Thymus (tissue), 11 donors: Measurements from ENCODE around the gene SLAIN2. TPM values are rescaled to one million over a fixed set of nuclear protein-coding genes. Genes with fewer than 3 reads are reported as not detected.

Experiments used
- DNase-seq, 9 donors: peaks; one replicate each; pipeline ENCODE4 v3.0.0-alpha.2; 2013; ENCODE audit warnings: low spot score in 9 of 9, low read depth in 6 of 9, missing footprints in 1 of 9
- H3K27ac ChIP-seq, 2 donors: one replicate each; pipeline ENCODE4 v1.5.1; 2013; ENCODE audit warnings: control low read depth in 1 of 2, low read depth in 1 of 2, low read length in 1 of 2, mild to moderate bottlenecking in 1 of 2, moderate library complexity in 1 of 2
- H3K27me3 ChIP-seq, 2 donors: one replicate each; pipeline ENCODE4 v1.5.1; 2013; ENCODE audit warnings: low read length in 1 of 2; ENCODE audit not compliant: control insufficient read depth in 2 of 2, insufficient read depth in 1 of 2
- H3K36me3 ChIP-seq, 2 donors: one replicate each; pipeline ENCODE4 v1.5.1; 2013; ENCODE audit warnings: low read length in 1 of 2, mild to moderate bottlenecking in 1 of 2, moderate library complexity in 1 of 2; ENCODE audit not compliant: control insufficient read depth in 2 of 2, insufficient read depth in 2 of 2
- H3K4me1 ChIP-seq, 2 donors: one replicate each; pipeline ENCODE4 v1.5.1; 2013; ENCODE audit warnings: low read length in 2 of 2; ENCODE audit not compliant: control insufficient read depth in 2 of 2, insufficient read depth in 2 of 2
- H3K4me3 ChIP-seq, 2 donors: one replicate each; pipeline ENCODE4 v1.5.1; 2013; ENCODE audit warnings: low read length in 2 of 2, control low read depth in 1 of 2, mild to moderate bottlenecking in 1 of 2
- H3K9me3 ChIP-seq, 2 donors: one replicate each; pipeline ENCODE4 v1.5.1; 2013; ENCODE audit warnings: low read length in 1 of 2, mild to moderate bottlenecking in 1 of 2; ENCODE audit not compliant: control insufficient read depth in 2 of 2, insufficient read depth in 1 of 2
- WGBS: extraction: QIAGEN DNeasy Blood & Tissue Kit; methylation state at CpG from one replicate; pipeline ENCODE4 v1.1.7; 2013; 5-methylcytosine and 5-hydroxymethylcytosine counted together
- polyA plus RNA-seq: library from polyadenylated mRNA; stranded (reverse); fragments of 200-250 nt; gene quantifications from one replicate; pipeline ENCODE4 v1.2.3, GENCODE V29; 2013
- total RNA-seq: library from RNA; stranded (reverse); fragments of 120-200 nt; gene quantifications from one replicate; pipeline ENCODE4 v1.2.4, GENCODE V29; 2013
- donor health status: healthy.

SLAIN2 gene
- total and polyA plus RNA-seq, 2 donors: 21.2 to 22.1 TPM

- Histone ChIP-seq H3K4me1 (no peaks in the 10 kb centered on the region), H3K4me3 (no peak overlapping the region), H3K27me3 (no peaks in the 10 kb centered on the region), H3K9me3 (no peaks in the 10 kb centered on the region), H3K27ac (no peak overlapping the region), H3K36me3 (no peaks in the 10 kb centered on the region)
- DNase-seq: no peak
- WGBS: 95% methylated on average over 2 of the region's 2 CpGs
These were observed 113.3 kb downstream of the SLAIN2 start for GRCh38 chr4:48454591-48454990.

GRCh38 chr4:48461000-48461399 is 119.7 kb downstream of the SLAIN2 start:
- H3K36me3 ChIP-seq: no peaks in the 10 kb centered on the region
- H3K27me3 ChIP-seq: no peaks in the 10 kb centered on the region
- no peaks in the 10 kb centered on the region for H3K9me3 ChIP-seq
- H3K4me3 ChIP-seq: no peak overlapping the region
- no peaks in the 10 kb centered on the region for H3K4me1 ChIP-seq
- DNase-seq: no peak
- no peak overlapping the region for H3K27ac ChIP-seq

- no peaks in the 10 kb centered on the region for H3K9me3 ChIP-seq
- H3K27ac ChIP-seq: no peak overlapping the region
- H3K4me1 ChIP-seq: no peaks in the 10 kb centered on the region
- no peaks in the 10 kb centered on the region for H3K36me3 ChIP-seq
- WGBS: 94% methylated on average over 5 of the region's 5 CpGs
- no peak overlapping the region for H3K4me3 ChIP-seq
- DNase-seq: no peak
- H3K27me3 ChIP-seq: no peaks in the 10 kb centered on the region
These were observed 121.0 kb downstream of the SLAIN2 start for GRCh38 chr4:48462363-48462762.

- Histone ChIP-seq H3K4me1 (no peaks in the 10 kb centered on the region), H3K4me3 (no peak overlapping the region), H3K27me3 (no peaks in the 10 kb centered on the region), H3K27ac (no peak overlapping the region), H3K9me3 (no peaks in the 10 kb centered on the region), H3K36me3 (no peaks in the 10 kb centered on the region)
- 97% methylated on average over 2 of the region's 2 CpGs for WGBS
- DNase-seq: no peak
These were observed 126.1 kb downstream of the SLAIN2 start for GRCh38 chr4:48467442-48467841.

GRCh38 chr4:48467891-48468290 is 126.6 kb downstream of the SLAIN2 start:
- H3K9me3 ChIP-seq: no peaks in the 10 kb centered on the region

GRCh38 chr4:48470137-48470536 is 128.8 kb downstream of the SLAIN2 start:
- Histone ChIP-seq H3K9me3 (no peaks in the 10 kb centered on the region), H3K27me3 (no peaks in the 10 kb centered on the region), H3K4me3 (no peak overlapping the region), H3K27ac (no peak overlapping the region), H3K36me3 (no peaks in the 10 kb centered on the region), H3K4me1 (no peaks in the 10 kb centered on the region)
- WGBS: 100% methylated on average over 1 of the region's 1 CpG
- no peak for DNase-seq

More at GRCh38 chr4:48467891-48468290, 126.6 kb downstream of the SLAIN2 start:
- Histone ChIP-seq H3K36me3 (no peaks in the 10 kb centered on the region), H3K27ac (no peak overlapping the region), H3K27me3 (no peaks in the 10 kb centered on the region), H3K4me1 (no peaks in the 10 kb centered on the region), H3K4me3 (no peak overlapping the region)
- WGBS: 60% methylated on average over 5 of the region's 5 CpGs
- no peak for DNase-seq

GRCh38 chr4:48470570-48470969 is 129.2 kb downstream of the SLAIN2 start:
- no peaks in the 10 kb centered on the region for H3K27me3 ChIP-seq
- no peaks in the 10 kb centered on the region for H3K36me3 ChIP-seq
- 70% methylated on average over 2 of the region's 2 CpGs for WGBS
- no peak overlapping the region for H3K4me3 ChIP-seq
- no peak overlapping the region for H3K27ac ChIP-seq
- DNase-seq: no peak
- no peaks in the 10 kb centered on the region for H3K9me3 ChIP-seq
- H3K4me1 ChIP-seq: no peaks in the 10 kb centered on the region

GRCh38 chr4:48472794-48473193 is 131.5 kb downstream of the SLAIN2 start:
- H3K27ac ChIP-seq: no peak overlapping the region
- H3K27me3 ChIP-seq: no peaks in the 10 kb centered on the region
- 91% methylated on average over 1 of the region's 1 CpG for WGBS
- DNase-seq: no peak
- H3K4me1 ChIP-seq: no peaks in the 10 kb centered on the region
- no peaks in the 10 kb centered on the region for H3K36me3 ChIP-seq
- no peak overlapping the region for H3K4me3 ChIP-seq
- no peaks in the 10 kb centered on the region for H3K9me3 ChIP-seq

GRCh38 chr4:48475770-48476169 is 134.4 kb downstream of the SLAIN2 start:
- WGBS: 98% methylated on average over 6 of the region's 6 CpGs

More at GRCh38 chr4:48475770-48476169, 134.4 kb downstream of the SLAIN2 start:
- Histone ChIP-seq H3K27me3 (peaks cover 0 to 8% of the 10 kb centered on the region in 2 donors), H3K9me3 (no peaks in the 10 kb centered on the region), H3K4me1 (no peaks in the 10 kb centered on the region), H3K4me3 (no peak overlapping the region), H3K36me3 (no peaks in the 10 kb centered on the region), H3K27ac (peak overlapping the region in 1 of 2 donors; percentile 31)
- no peak for DNase-seq
